ENCODE results near the gene LUZP2. TPM values are rescaled to one million over a fixed set of nuclear protein-coding genes. Genes with fewer than 3 reads are reported as not detected.
A peak's percentile ranks its signal among the peaks of the same experiment; 100 is the strongest.

Gene LUZP2
- total and polyA plus RNA-seq, 12 donors, result 11.2 to 72.0 (median 20.6) TPM

GRCh38 chr11:24773322-24773721 is 276.5 kb downstream of the LUZP2 start:
- intact Hi-C loops (cut with DNase I), result no loop called here

GRCh38 chr11:24779791-24780190 is 282.9 kb downstream of the LUZP2 start:
- intact Hi-C loops (cut with DNase I), result no loop called here

More at GRCh38 chr11:24773322-24773721, 276.5 kb downstream of the LUZP2 start:
- no peak overlapping the region for H3K4me3 ChIP-seq
- no peak overlapping the region for H3K27ac ChIP-seq
- no peak for TF ChIP-seq CTCF (IDR thresholded peaks at IDR 0.05)
- no peak for TF ChIP-seq POLR2A (IDR thresholded peaks at IDR 0.05)
- H3K9me3 ChIP-seq (replicated peaks in 1 of 3), result no peaks in the 10 kb centered on the region
- H3K4me1 ChIP-seq (replicated peaks in 1 of 2), result no peaks in the 10 kb centered on the region
- no peaks in the 10 kb centered on the region for H3K36me3 ChIP-seq (replicated peaks in 1 of 2)
- WGBS, 4 donors, result 90 to 91% (median 90%) methylated on average over 3 of the region's 3 CpGs
- H3K27me3 ChIP-seq, result no peaks in the 10 kb centered on the region
- DNase-seq, result no peak

GRCh38 chr11:24781288-24781687 is 284.4 kb downstream of the LUZP2 start:
- Histone ChIP-seq H3K27ac (no peak overlapping the region), H3K4me1 (replicated peaks in 1 of 2) (no peaks in the 10 kb centered on the region), H3K36me3 (replicated peaks in 1 of 2) (no peaks in the 10 kb centered on the region), H3K27me3 (no peaks in the 10 kb centered on the region), H3K9me3 (replicated peaks in 1 of 3) (no peaks in the 10 kb centered on the region), H3K4me3 (no peak overlapping the region)
- TF ChIP-seq CTCF (IDR thresholded peaks at IDR 0.05) (no peak), POLR2A (IDR thresholded peaks at IDR 0.05) (no peak)
- intact Hi-C loops (cut with DNase I), result no loop called here
- DNase-seq, result no peak

More at GRCh38 chr11:24779791-24780190, 282.9 kb downstream of the LUZP2 start:
- no peaks in the 10 kb centered on the region for H3K4me1 ChIP-seq (replicated peaks in 1 of 2)
- 55 to 83% (median 72%) methylated on average over 2 of the region's 2 CpGs for WGBS, 4 donors
- no peaks in the 10 kb centered on the region for H3K36me3 ChIP-seq (replicated peaks in 1 of 2)
- no peak overlapping the region for H3K27ac ChIP-seq
- no peak overlapping the region for H3K4me3 ChIP-seq
- H3K9me3 ChIP-seq (replicated peaks in 1 of 3), result no peaks in the 10 kb centered on the region
- DNase-seq, result no peak
- no peaks in the 10 kb centered on the region for H3K27me3 ChIP-seq
- TF ChIP-seq CTCF (IDR thresholded peaks at IDR 0.05) (no peak), POLR2A (IDR thresholded peaks at IDR 0.05) (no peak)

- TF ChIP-seq CTCF (IDR thresholded peaks at IDR 0.05) (no peak), POLR2A (IDR thresholded peaks at IDR 0.05) (no peak)
- Histone ChIP-seq H3K4me1 (replicated peaks in 1 of 2) (no peaks in the 10 kb centered on the region), H3K36me3 (replicated peaks in 1 of 2) (no peaks in the 10 kb centered on the region), H3K4me3 (no peak overlapping the region), H3K27ac (no peak overlapping the region), H3K9me3 (replicated peaks in 1 of 3) (peaks cover 0 to 5% (median 0%) of the 10 kb centered on the region in 3 donors), H3K27me3 (no peaks in the 10 kb centered on the region)
- intact Hi-C loops (cut with DNase I), result no loop called here
- peak in 1 of 7 donors; percentile 5 for DNase-seq
- WGBS, 4 donors, result 38 to 58% (median 49%) methylated on average over 2 of the region's 2 CpGs
Measured at GRCh38 chr11:24793479-24793878, 296.6 kb downstream of the LUZP2 start.

Data from adrenal gland (tissue), 12 donors.